NB4 (cell line): Measurements from ENCODE around the gene LRMDA.

Experiments
- DNase-seq: peaks from one replicate; pipeline ENCODE4 v3.0.0; 2010; ENCODE audit warnings: low read depth
- H3K4me3 ChIP-seq: one replicate; pipeline ENCODE4 v1.5.1; 2011; ENCODE audit warnings: mild to moderate bottlenecking, low read depth, low read length, moderate library complexity
- MYC ChIP-seq: IDR thresholded peaks from 2 replicates; pipeline ENCODE4 v1.6.1; 2011; ENCODE audit warnings: low read depth, low read length
- POLR2A ChIP-seq: IDR thresholded peaks from 2 replicates; pipeline ENCODE4 v1.6.1; 2011; ENCODE audit warnings: mild to moderate bottlenecking; ENCODE audit not compliant: insufficient read length; ENCODE audit errors: extremely low read depth
- TF ChIP-seq, protein P1 (sequence below): IDR thresholded peaks from one replicate; pipeline ENCODE4 v1.5.1; 2012; ENCODE audit warnings: low read depth, low read length
- TF ChIP-seq, protein P2 (sequence below): IDR thresholded peaks from 2 replicates; pipeline ENCODE4 v1.6.1; 2011; ENCODE audit warnings: low read depth, low read length

The LRMDA gene

DNA sequence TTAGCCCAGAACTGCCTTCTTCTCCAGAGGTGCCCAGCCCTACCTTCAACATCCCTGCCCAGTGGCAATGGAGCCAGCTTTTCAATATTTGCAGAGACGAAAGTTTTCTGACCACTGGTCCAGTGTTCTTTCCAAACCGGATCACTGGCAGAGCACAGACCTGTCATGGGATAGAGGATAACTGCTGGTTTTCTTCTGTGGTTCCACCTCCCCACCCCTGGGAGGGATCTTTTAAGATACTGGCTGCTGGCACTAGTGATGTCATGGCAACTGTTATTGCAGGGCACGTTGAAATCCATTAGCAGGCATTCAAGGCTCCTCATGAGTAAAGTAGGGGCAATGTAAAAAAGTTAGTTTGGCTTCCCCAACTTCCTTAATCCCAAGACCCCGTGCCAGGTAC lies 387.1 kb downstream of the LRMDA start:
- no peak overlapping the region for H3K4me3 ChIP-seq
- DNase-seq: no peak
- TF ChIP-seq, protein P1, sequence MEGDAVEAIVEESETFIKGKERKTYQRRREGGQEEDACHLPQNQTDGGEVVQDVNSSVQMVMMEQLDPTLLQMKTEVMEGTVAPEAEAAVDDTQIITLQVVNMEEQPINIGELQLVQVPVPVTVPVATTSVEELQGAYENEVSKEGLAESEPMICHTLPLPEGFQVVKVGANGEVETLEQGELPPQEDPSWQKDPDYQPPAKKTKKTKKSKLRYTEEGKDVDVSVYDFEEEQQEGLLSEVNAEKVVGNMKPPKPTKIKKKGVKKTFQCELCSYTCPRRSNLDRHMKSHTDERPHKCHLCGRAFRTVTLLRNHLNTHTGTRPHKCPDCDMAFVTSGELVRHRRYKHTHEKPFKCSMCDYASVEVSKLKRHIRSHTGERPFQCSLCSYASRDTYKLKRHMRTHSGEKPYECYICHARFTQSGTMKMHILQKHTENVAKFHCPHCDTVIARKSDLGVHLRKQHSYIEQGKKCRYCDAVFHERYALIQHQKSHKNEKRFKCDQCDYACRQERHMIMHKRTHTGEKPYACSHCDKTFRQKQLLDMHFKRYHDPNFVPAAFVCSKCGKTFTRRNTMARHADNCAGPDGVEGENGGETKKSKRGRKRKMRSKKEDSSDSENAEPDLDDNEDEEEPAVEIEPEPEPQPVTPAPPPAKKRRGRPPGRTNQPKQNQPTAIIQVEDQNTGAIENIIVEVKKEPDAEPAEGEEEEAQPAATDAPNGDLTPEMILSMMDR: no peak
- no peak for TF ChIP-seq MYC
- TF ChIP-seq, protein P2, sequence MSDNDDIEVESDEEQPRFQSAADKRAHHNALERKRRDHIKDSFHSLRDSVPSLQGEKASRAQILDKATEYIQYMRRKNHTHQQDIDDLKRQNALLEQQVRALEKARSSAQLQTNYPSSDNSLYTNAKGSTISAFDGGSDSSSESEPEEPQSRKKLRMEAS: no peak
- TF ChIP-seq POLR2A: no peak

DNA sequence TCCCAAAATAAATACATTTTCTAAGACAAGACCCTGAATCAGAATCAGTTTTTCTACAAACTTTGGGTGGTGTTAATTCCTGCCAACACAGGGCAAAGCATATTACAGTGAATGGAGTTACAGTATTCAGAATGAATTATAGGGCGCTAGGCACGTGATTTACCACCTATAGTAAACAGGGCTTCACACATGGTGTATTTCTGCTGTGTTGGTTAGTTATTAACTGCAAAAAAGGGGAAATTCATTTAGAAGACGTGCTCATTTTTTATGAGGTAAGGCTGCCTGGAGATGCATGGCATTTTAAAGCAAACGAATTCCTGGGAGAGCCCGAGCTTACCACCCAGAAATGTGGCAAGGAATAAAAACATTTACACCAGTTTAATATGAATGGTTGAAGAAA lies 393.8 kb downstream of the LRMDA start:
- H3K4me3 ChIP-seq: no peak overlapping the region
- no peak for DNase-seq
- TF ChIP-seq, protein P1: no peak
- TF ChIP-seq MYC (no peak), POLR2A (no peak)
- TF ChIP-seq, protein P2: no peak

DNA sequence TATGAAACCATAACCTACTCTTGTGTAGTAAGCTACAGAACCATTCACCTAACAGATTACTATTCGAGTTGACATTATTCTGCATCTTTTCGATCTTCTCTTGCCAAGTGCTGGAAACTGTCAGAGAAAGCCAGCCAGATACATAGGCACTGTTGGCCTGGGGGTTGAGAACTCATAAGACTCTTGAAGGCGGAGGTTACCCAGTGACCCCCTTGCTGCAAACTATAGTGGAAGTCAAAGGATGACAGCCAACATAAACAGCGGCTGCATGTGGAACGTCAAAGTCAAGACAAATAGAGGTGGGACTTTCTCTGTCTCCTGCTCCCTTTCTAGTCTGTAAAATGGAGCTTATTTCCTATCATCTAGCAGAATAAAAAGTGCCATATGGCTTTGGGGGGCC lies 394.2 kb downstream of the LRMDA start:
- H3K4me3 ChIP-seq: no peak overlapping the region
- TF ChIP-seq, protein P2: no peak
- TF ChIP-seq, protein P1: no peak
- TF ChIP-seq POLR2A (no peak), MYC (no peak)
- DNase-seq: no peak

DNA sequence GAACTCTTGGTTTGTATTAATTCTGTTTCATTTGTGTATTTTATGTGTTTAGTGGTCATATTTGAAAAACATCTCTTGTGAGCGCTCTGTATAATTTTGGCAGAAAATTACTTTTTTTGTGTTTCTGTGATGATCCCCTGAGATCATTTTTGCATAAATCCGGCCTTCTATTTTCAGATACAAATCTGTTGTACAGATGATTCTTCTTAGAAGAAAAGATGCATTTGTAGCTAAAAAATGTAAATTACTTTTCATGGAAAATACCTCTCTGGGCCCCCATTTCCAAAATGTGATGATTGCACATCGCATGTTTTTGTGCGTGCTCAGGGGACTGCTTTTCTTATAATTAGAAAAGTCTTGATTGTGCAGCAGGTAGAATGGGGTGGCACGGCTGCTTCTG lies 395.4 kb downstream of the LRMDA start:
- DNase-seq: no peak
- no peak for TF ChIP-seq MYC
- TF ChIP-seq POLR2A: no peak
- TF ChIP-seq, protein P2: no peak
- no peak overlapping the region for H3K4me3 ChIP-seq

DNA sequence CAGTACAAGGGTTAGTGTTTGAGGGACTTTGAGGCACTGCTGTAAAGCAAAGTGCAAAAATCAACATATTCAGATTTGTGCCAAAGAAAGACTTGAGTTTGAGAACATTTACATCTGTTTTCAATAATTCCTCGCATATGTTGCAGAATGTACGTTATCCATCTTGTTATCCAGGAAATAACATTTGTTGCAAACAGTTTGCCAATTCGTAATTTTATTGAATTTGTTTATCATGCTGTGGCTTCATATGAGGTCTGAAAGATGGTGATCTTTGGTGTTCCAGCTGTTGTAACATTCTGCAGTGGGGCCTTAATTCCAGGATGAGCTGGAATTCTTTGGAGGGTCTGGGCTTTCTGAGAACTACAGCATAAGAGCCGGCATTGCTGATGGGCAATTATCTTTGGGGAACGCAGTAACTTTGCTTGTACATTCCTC lies 396.2 kb downstream of the LRMDA start:
- TF ChIP-seq, protein P2: no peak
- TF ChIP-seq MYC: no peak
- TF ChIP-seq, protein P1: no peak
- no peak for TF ChIP-seq POLR2A
- no peak for DNase-seq
- H3K4me3 ChIP-seq: no peak overlapping the region

DNA sequence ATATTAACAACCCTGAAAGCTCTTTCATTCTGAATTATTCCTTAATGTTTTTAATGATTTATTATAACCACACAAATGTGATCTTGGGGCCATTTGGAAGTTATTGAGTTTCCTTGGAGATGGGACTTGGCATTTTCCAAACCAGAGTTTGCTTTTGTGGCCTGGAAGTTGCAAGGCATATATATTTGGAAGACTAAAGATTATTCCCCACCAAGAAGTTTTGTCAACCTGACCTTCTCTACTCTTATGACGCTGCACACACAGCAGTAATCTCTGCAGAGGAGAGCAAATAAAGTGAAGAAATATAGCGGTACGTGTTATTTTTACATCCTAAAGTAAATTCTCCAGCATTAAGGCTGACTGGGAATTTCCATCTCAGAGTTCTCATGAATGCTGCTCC lies 397.0 kb downstream of the LRMDA start:
- TF ChIP-seq, protein P2: no peak
- TF ChIP-seq MYC: no peak
- TF ChIP-seq, protein P1: no peak
- DNase-seq: no peak
- H3K4me3 ChIP-seq: no peak overlapping the region
